GM23338 (cell line): ENCODE measurements around the gene DAB1. TPM values are rescaled to one million over a fixed set of nuclear protein-coding genes. Genes with fewer than 3 reads are reported as not detected.

Experiments used
- ATAC-seq: fragments of 200-7000 bp; cut with Tn5 transposase; 3 replicates; pipeline ENCODE4 v1.9.1; 2020
- DNase-seq: peaks from one replicate; pipeline ENCODE4 v3.0.0-alpha.2; 2015; ENCODE audit warnings: low spot score
- H2AFZ ChIP-seq: fragments of 200-600 bp; sonication (generic); 2 replicates; pipeline ENCODE4 v1.8.0; 2016; ENCODE audit warnings: antibody characterized with exemption, mild to moderate bottlenecking, moderate library complexity
- H3F3A ChIP-seq: fragments of 200-600 bp; sonication (generic); replicated peaks from 2 replicates; pipeline ENCODE4 v1.8.0; 2017; ENCODE audit warnings: antibody characterized with exemption, mixed run types, low read depth
- H3K27ac ChIP-seq: fragments of 200-600 bp; sonication (generic); 2 replicates; pipeline ENCODE4 v1.6.1; 2016; ENCODE audit warnings: low read depth
- H3K27me3 ChIP-seq: fragments of 200-600 bp; sonication (generic); 2 replicates; pipeline ENCODE4 v1.8.0; 2016; ENCODE audit warnings: mild to moderate bottlenecking, mixed run types, moderate library complexity; ENCODE audit not compliant: insufficient read depth
- H3K36me3 ChIP-seq: fragments of 200-600 bp; sonication (generic); 2 replicates; pipeline ENCODE4 v1.8.0; 2016; ENCODE audit warnings: mild to moderate bottlenecking; ENCODE audit not compliant: insufficient read depth
- H3K4me1 ChIP-seq: fragments of 200-600 bp; sonication (generic); 2 replicates; pipeline ENCODE4 v1.8.0; 2016; ENCODE audit warnings: mild to moderate bottlenecking, moderate library complexity; ENCODE audit not compliant: insufficient read depth
- H3K4me2 ChIP-seq: fragments of 200-600 bp; sonication (generic); 2 replicates; pipeline ENCODE4 v1.7.1; 2017; ENCODE audit warnings: mixed run types
- H3K4me3 ChIP-seq: fragments of 200-600 bp; sonication (generic); 2 replicates; pipeline ENCODE4 v1.6.1; 2016; ENCODE audit warnings: mixed run types
- H3K79me2 ChIP-seq: fragments of 200-600 bp; sonication (generic); replicated peaks from 2 replicates; pipeline ENCODE4 v1.8.0; 2017; ENCODE audit warnings: mild to moderate bottlenecking; ENCODE audit not compliant: insufficient read depth
- H3K9me2 ChIP-seq: fragments of 200-600 bp; sonication (generic); 2 replicates; pipeline ENCODE4 v1.8.0; 2017; ENCODE audit not compliant: insufficient read depth
- H4K20me1 ChIP-seq: fragments of 200-600 bp; sonication (generic); replicated peaks from 2 replicates; pipeline ENCODE4 v1.8.0; 2017; ENCODE audit warnings: mild to moderate bottlenecking; ENCODE audit not compliant: insufficient read depth
- H3K27ac Mint-ChIP-seq: 2 replicates; pipeline ENCODE4 v1.8.0; 2020; ENCODE audit warnings: inconsistent platforms, mild to moderate bottlenecking, moderate library complexity, mixed read lengths
- H3K27me3 Mint-ChIP-seq: 3 replicates; pipeline ENCODE4 v1.8.0; 2022; ENCODE audit warnings: low read depth, mild to moderate bottlenecking, moderate library complexity, mixed read lengths, inconsistent platforms; ENCODE audit not compliant: insufficient read depth, poor library complexity
- H3K36me3 Mint-ChIP-seq: 3 replicates; pipeline ENCODE4 v1.8.0; 2021; ENCODE audit warnings: low read depth, mild to moderate bottlenecking, inconsistent platforms, moderate library complexity, mixed read lengths
- H3K4me1 Mint-ChIP-seq: 3 replicates; pipeline ENCODE4 v1.8.0; 2020; ENCODE audit warnings: mild to moderate bottlenecking, inconsistent platforms, mixed read lengths
- H3K4me3 Mint-ChIP-seq: 3 replicates; pipeline ENCODE4 v1.8.0; 2021; ENCODE audit warnings: moderate library complexity, mild to moderate bottlenecking, inconsistent platforms, mixed read lengths
- H3K9me3 Mint-ChIP-seq: 3 replicates; pipeline ENCODE4 v1.8.0; 2020; ENCODE audit warnings: moderate library complexity, mild to moderate bottlenecking, inconsistent platforms, mixed read lengths
- CREB1 ChIP-seq: fragments of 250-450 bp; sonication (Bioruptor Pico); IDR thresholded peaks from 2 replicates; pipeline ENCODE4 v1.5.0; 2020; ENCODE audit warnings: low read depth, mild to moderate bottlenecking, moderate library complexity
- ETS1 ChIP-seq: IDR thresholded peaks from 2 replicates; pipeline ENCODE4 v1.6.1; 2016; ENCODE audit warnings: antibody characterized with exemption
- EZH2 ChIP-seq: fragments of 200-600 bp; sonication (generic); IDR thresholded peaks from one replicate; pipeline ENCODE4 v1.8.0; 2017; ENCODE audit warnings: antibody characterized with exemption, mild to moderate bottlenecking, low read depth; ENCODE audit not compliant: unreplicated experiment
- EZH2phosphoT487 ChIP-seq: fragments of 200-600 bp; sonication (generic); IDR thresholded peaks from one replicate; pipeline ENCODE4 v1.8.1; 2018; ENCODE audit warnings: antibody characterized with exemption; ENCODE audit not compliant: unreplicated experiment
- JUNB ChIP-seq: IDR thresholded peaks from one replicate; pipeline ENCODE4 v1.6.1; 2016; ENCODE audit warnings: antibody characterized with exemption; ENCODE audit not compliant: unreplicated experiment
- NANOG ChIP-seq: IDR thresholded peaks from 2 replicates; pipeline ENCODE4 v1.6.1; 2016; ENCODE audit warnings: antibody characterized with exemption, borderline replicate concordance
- REST ChIP-seq: IDR thresholded peaks from one replicate; pipeline ENCODE4 v1.6.1; 2018; ENCODE audit warnings: antibody characterized with exemption; ENCODE audit not compliant: unreplicated experiment
- STAT1 ChIP-seq: IDR thresholded peaks from one replicate; pipeline ENCODE4 v1.6.1; 2016; ENCODE audit warnings: antibody characterized with exemption; ENCODE audit not compliant: unreplicated experiment
- ZNF114 ChIP-seq: fragments of 250-450 bp; sonication (Bioruptor Pico); IDR thresholded peaks from 2 replicates; pipeline ENCODE4 v1.5.0; 2020; ENCODE audit warnings: mild to moderate bottlenecking, moderate library complexity
- ZNF331 ChIP-seq: fragments of 250-450 bp; sonication (Bioruptor Pico); IDR thresholded peaks from 2 replicates; pipeline ENCODE4 v1.5.0; 2020; ENCODE audit warnings: low read depth, mild to moderate bottlenecking, moderate library complexity
- ZNF462 ChIP-seq: fragments of 250-450 bp; sonication (Bioruptor Pico); IDR thresholded peaks from 2 replicates; pipeline ENCODE4 v1.5.0; 2020; ENCODE audit warnings: mild to moderate bottlenecking, moderate library complexity
- polyA plus RNA-seq: library from polyadenylated mRNA; unstranded; fragments of >200 nt; fragmentation: Nextera tagmentation; extraction: Ambion mirVana; gene quantifications from 2 replicates; pipeline ENCODE4 v1.2.1, GENCODE V29; 2016
- total RNA-seq: library from RNA; depleted of rRNA; stranded (reverse); fragments of >200 nt; shearing (Covaris generic); gene quantifications from 2 replicates; pipeline ENCODE4 v1.2.3, GENCODE V29; 2014

Gene DAB1
- total and polyA plus RNA-seq, 2 experiments from 2014 or later: 12.8 to 14.5 TPM

GRCh38 chr1:57137980-57138379, 285.9 kb downstream of the DAB1 start (continued):
- TF ChIP-seq ZNF462 (CRISPR knock-in tag) (no peak), CREB1 (no peak)

GRCh38 chr1:57134803-57135202, 289.1 kb downstream of the DAB1 start:
- no peaks in the 10 kb centered on the region for H3K27me3 Mint-ChIP-seq
- peaks cover 7% of the 10 kb centered on the region for H3K4me1 Mint-ChIP-seq
- ATAC-seq (no peak), DNase-seq (no peak)
- H3K9me2 ChIP-seq: 0 out of 2 replicates have a peak, but pooled peaks cover under 1% of the 10 kb centered on the region
- H3K27me3 ChIP-seq: no peaks in the 10 kb centered on the region
- H3K36me3 ChIP-seq: no peaks in the 10 kb centered on the region
- no peaks in the 10 kb centered on the region for H3F3A ChIP-seq
- no peak overlapping the region for H3K27ac Mint-ChIP-seq
- H2AFZ ChIP-seq: no peak overlapping the region
- H3K36me3 Mint-ChIP-seq: no peaks in the 10 kb centered on the region
- no peak overlapping the region for H3K27ac ChIP-seq
- no peaks in the 10 kb centered on the region for H3K79me2 ChIP-seq
- no peak overlapping the region for H3K4me3 Mint-ChIP-seq
- H3K4me3 ChIP-seq: no peak overlapping the region
- H3K4me1 ChIP-seq: no peaks in the 10 kb centered on the region
- H4K20me1 ChIP-seq: no peaks in the 10 kb centered on the region
- H3K4me2 ChIP-seq: no peak overlapping the region
- no peaks in the 10 kb centered on the region for H3K9me3 Mint-ChIP-seq
- no peak for TF ChIP-seq EZH2phosphoT487
- no peak for TF ChIP-seq ZNF331 (CRISPR knock-in tag)
- TF ChIP-seq ETS1: no peak
- no peak for TF ChIP-seq NANOG
- no peak for TF ChIP-seq CREB1
- TF ChIP-seq EZH2: no peak
- TF ChIP-seq STAT1: no peak
- no peak for TF ChIP-seq REST
- no peak for TF ChIP-seq JUNB
- no peak for TF ChIP-seq ZNF114 (CRISPR knock-in tag)
